Keratinocyte (primary cell): Measurements from ENCODE around the gene COMT.

Experiments
- CTCF ChIP-seq, 3 experiments: IDR thresholded peaks in 1 of 3; conservative IDR thresholded peaks in 1 of 3; optimal IDR thresholded peaks in 1 of 3; 2 replicates in 2 of 3; 3 replicates in 1 of 3; pipeline versions ENCODE3 to v1.5.1; 2011; ENCODE audit warnings: low read length in 3 of 3, mild to moderate bottlenecking in 3 of 3, moderate library complexity in 2 of 3, control low read depth in 1 of 3, inconsistent platforms in 1 of 3; ENCODE audit not compliant: insufficient read depth in 2 of 3; ENCODE audit errors: extremely low read depth in 1 of 3
- EZH2 ChIP-seq: IDR thresholded peaks from one replicate; pipeline ENCODE4 v1.6.1; 2012; ENCODE audit warnings: inconsistent platforms, mild to moderate bottlenecking, low read length, moderate library complexity

GRCh38 chr22:19968450-19968891 is 26.9 kb downstream of the COMT start:
- TF ChIP-seq CTCF (optimal IDR thresholded peaks at IDR 0.05 in 1 of 3, IDR thresholded peaks at IDR 0.05 in 1 of 3, conservative IDR thresholded peaks at IDR 0.05 in 1 of 3; ENCODE audit: extremely low read depth in 1 of 3, insufficient read depth in 2 of 3, low read length in 3 of 3) (no peak), EZH2 (no peak)
